HepG2 (cell line): Measurements from ENCODE around the gene U2AF2. TPM values are rescaled to one million over a fixed set of nuclear protein-coding genes. Genes with fewer than 3 reads are reported as not detected.

Source experiments
- ATAC-seq: fragments of 200-7000 bp; cut with Tn5 transposase; 3 replicates; pipeline ENCODE4 v1.9.1; 2020; ENCODE audit warnings: mild to moderate bottlenecking, moderate library complexity
- BruUV-seq: library from RNA; stranded (reverse); fragments of 400-500 nt; replicated peaks from 2 replicates; lab custom pipeline; 2021; lab: Mats Ljungman, UMichigan
- CTCF ChIA-PET: fragments of 300-600 bp; formaldehyde crosslinking; extraction: SDS; loops from one replicate; lab custom pipeline; 2021; ENCODE audit warnings: low total read pairs, inconsistent platforms, low intra/inter-chr PET ratio; lab: Yijun Ruan, JAX
- POLR2A ChIA-PET: fragments of 350-600 bp; sonication (Branson Sonifier 250); formaldehyde crosslinking; loops from one replicate; lab custom pipeline; 2020; ENCODE audit warnings: antibody characterized with exemption, inconsistent platforms; lab: Yijun Ruan, JAX
- DNase-seq: peaks from one replicate; pipeline ENCODE4 v3.0.0-alpha.2; 2015; ENCODE audit warnings: low spot score
- FAIRE-seq: peaks from 3 replicates; lab custom pipeline; 2011; peaks lifted over from hg19 to GRCh38; lab: Jason Lieb, UNC
- H2AFZ ChIP-seq: one replicate; pipeline ENCODE4 v1.6.1; 2011; ENCODE audit warnings: low read length, inconsistent platforms
- H3K27ac ChIP-seq: fragments of 300-600 bp; 3 replicates; pipeline ENCODE4 v1.8.0; 2011; ENCODE audit warnings: mixed run types, mild to moderate bottlenecking, mixed read lengths, low read length, inconsistent platforms; ENCODE audit not compliant: insufficient read depth; ENCODE audit errors: extremely low read length
- H3K27me3 ChIP-seq, 2 experiments: fragments of 200-600 bp in 1 of 2; 2 replicates in 1 of 2; 3 replicates in 1 of 2; pipeline versions ENCODE4 v1.6.0 to v1.8.0; 2011; ENCODE audit warnings: low read length in 2 of 2, mild to moderate bottlenecking in 2 of 2, moderate library complexity in 2 of 2, inconsistent platforms in 1 of 2; ENCODE audit not compliant: insufficient read depth in 2 of 2, control insufficient read depth in 1 of 2
- H3K36me3 ChIP-seq, 2 experiments: fragments of 200-600 bp in 1 of 2; replicated peaks in 1 of 2; 2 replicates in 1 of 2; 3 replicates in 1 of 2; pipeline versions ENCODE4 v1.5.1 to v1.8.0; 2011; ENCODE audit warnings: low read length in 2 of 2, inconsistent platforms in 1 of 2; ENCODE audit not compliant: insufficient read depth in 2 of 2, control insufficient read depth in 1 of 2
- H3K4me1 ChIP-seq: 2 replicates; pipeline ENCODE4 v1.5.1; 2012; ENCODE audit warnings: low read length, inconsistent platforms; ENCODE audit not compliant: insufficient read depth
- H3K4me2 ChIP-seq: 2 replicates; pipeline ENCODE4 v1.6.0; 2011; ENCODE audit warnings: low read depth, low read length, inconsistent platforms
- H3K4me3 ChIP-seq, 3 experiments: fragments of 200-600 bp in 1 of 3; sonication (generic), shearing (Covaris generic) in 1 of 3; replicated peaks in 1 of 3; 2 replicates each; pipeline ENCODE4 v1.5.1; 2011 to 2016; ENCODE audit warnings: low read length in 3 of 3, inconsistent platforms in 2 of 3, low read depth in 2 of 3, mild to moderate bottlenecking in 2 of 3, control low read depth in 1 of 3, mixed read lengths in 1 of 3; ENCODE audit not compliant: insufficient read depth in 1 of 3
- H3K79me2 ChIP-seq: one replicate; pipeline ENCODE4 v1.6.1; 2011; ENCODE audit warnings: low read length, inconsistent platforms; ENCODE audit not compliant: insufficient read depth
- H3K9ac ChIP-seq: 2 replicates; pipeline ENCODE4 v1.6.0; 2011; ENCODE audit warnings: mild to moderate bottlenecking, low read depth, low read length, inconsistent platforms; ENCODE audit not compliant: insufficient read depth
- H3K9me3 ChIP-seq: 2 replicates; pipeline ENCODE4 v1.5.1; 2012; ENCODE audit warnings: mild to moderate bottlenecking, low read length
- H4K20me1 ChIP-seq: 2 replicates; pipeline ENCODE4 v1.6.0; 2011; ENCODE audit warnings: inconsistent platforms, mild to moderate bottlenecking, low read length, moderate library complexity; ENCODE audit not compliant: insufficient read depth
- LCORL ChIP-seq, 2 experiments: fragments of 450-650 bp in 1 of 2; sonication (generic) in 1 of 2; formaldehyde crosslinking in 1 of 2; IDR thresholded peaks; 2 replicates each; pipeline versions ENCODE4 v1.5.0 to v1.6.1; 2017 to 2020; ENCODE audit warnings: antibody characterized with exemption in 1 of 2, missing genetic modification reagents in 1 of 2
- ZBTB7B ChIP-seq: sonication (generic); formaldehyde crosslinking; IDR thresholded peaks from 2 replicates; pipeline ENCODE4 v1.4.0; 2020; ENCODE audit warnings: missing genetic modification reagents
- ZNF770 ChIP-seq: sonication (generic); formaldehyde crosslinking; IDR thresholded peaks from 2 replicates; pipeline ENCODE4 v1.5.0; 2020; ENCODE audit warnings: mild to moderate bottlenecking, missing genetic modification reagents
- whole genome bisulfite sequencing: methylation state at CpG from one replicate; pipeline ENCODE4 v1.1.6; 2017; ENCODE audit warnings: low lambda C conversion rate; 5-methylcytosine and 5-hydroxymethylcytosine counted together
- in situ Hi-C: cut with HindIII; loops from 2 replicates; pipeline ENCODE4 v1.10.0; 2017; ENCODE audit warnings: low pct_unique_long_range_greater_than_20kb; ENCODE audit not compliant: extremely low pct_ligation_motif_present
- intact Hi-C: fragments of 100-400 bp; cut with micrococcal nuclease; formaldehyde crosslinking; loops from one replicate; pipeline ENCODE4 v1.10.0; 2022; ENCODE audit not compliant: unreplicated experiment
- polyA plus RNA-seq, 8 experiments: library from polyadenylated mRNA; depleted of rRNA in 3 of 8; stranded (reverse) in 7 of 8; unstranded in 1 of 8; fragments of >200 nt; fragmentation: Illumina TruSeq in 4 of 8; extraction: Trizol in 4 of 8; gene quantifications; 2 replicates each; pipeline versions ENCODE4 v1.2.1 to v1.2.3, GENCODE V29; 2011 to 2016; ENCODE audit warnings: low read depth in 4 of 8, missing spikeins in 1 of 8, mixed read lengths in 1 of 8; ENCODE audit not compliant: insufficient read depth in 1 of 8
- total RNA-seq, 5 experiments: library from RNA; depleted of rRNA; stranded (reverse); fragments of >200 nt; fragmentation: Illumina TruSeq; extraction: Trizol; gene quantifications; 2 replicates each; pipeline ENCODE4 v1.2.3, GENCODE V29; 2016; ENCODE audit warnings: low read depth in 1 of 5
- TF ChIP-seq, protein P1 (sequence below): sonication (generic); formaldehyde crosslinking; IDR thresholded peaks from 2 replicates; pipeline ENCODE4; 2020; ENCODE audit warnings: missing genetic modification reagents, mild to moderate bottlenecking, borderline replicate concordance
- TF ChIP-seq, protein P2 (sequence below): sonication (generic); formaldehyde crosslinking; IDR thresholded peaks from 2 replicates; pipeline ENCODE4 v1.4.0; 2020; ENCODE audit warnings: missing genetic modification reagents

The U2AF2 gene
- total and polyA plus RNA-seq, 2 of the 13 experiments (the other 11 are each of a cell fraction or from before 2014, with no cell fraction given), result 84.3 to 124 TPM

DNA sequence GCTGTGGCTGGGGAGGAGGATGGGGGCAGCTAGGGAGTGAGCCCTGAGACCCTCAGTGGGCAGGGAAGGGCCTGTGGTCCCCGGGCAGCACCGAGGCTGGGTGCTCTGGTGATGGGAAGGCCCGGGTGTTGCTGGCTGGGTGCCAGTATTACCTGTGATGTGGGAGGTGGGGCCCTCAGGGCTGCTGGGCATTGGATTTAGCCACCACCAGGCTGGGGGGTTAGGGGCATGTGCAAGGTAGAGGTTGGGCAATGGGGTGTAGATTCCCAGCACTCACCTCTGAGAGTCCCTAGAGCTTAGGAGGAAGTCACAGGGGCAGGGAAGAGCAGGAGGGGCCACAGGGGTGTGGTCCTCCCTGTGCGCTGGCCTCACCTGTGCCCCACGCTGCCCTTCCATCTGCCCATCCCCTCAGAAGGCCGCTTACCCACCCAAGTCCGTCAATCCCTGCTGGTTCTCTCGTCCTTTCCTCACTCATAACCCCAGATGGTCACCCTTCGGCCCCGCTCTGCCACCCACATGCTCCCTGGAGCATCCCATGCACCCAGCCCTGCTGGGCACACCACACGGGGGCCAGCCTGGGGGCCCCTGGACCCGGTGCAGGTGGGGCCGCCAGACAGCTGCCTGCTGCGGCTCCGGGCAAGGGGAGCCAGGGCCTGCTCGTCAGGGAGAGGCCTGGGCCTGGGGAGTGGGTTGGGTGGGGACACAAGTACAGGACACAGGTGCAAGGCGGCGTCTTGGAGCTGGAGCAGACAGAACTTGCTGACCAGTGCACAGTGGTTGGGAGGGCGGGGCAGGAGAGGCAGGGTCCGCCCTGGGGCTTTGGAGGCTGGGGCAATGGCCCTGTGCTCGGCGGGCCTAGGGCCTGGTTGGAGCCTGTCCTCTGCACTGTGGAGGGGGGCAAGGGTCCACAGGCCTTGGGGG is 32.7 kb downstream of the U2AF2 start:
- Histone ChIP-seq H3K9ac (no peak overlapping the region), H3K79me2 (peaks cover 25% of the 10 kb centered on the region), H3K4me2 (no peak overlapping the region), H3K4me3 (no peak overlapping the region), H3K9me3 (no peaks in the 10 kb centered on the region), H3K27ac (no peak overlapping the region), H3K4me1 (peaks cover 48% of the 10 kb centered on the region), H3K36me3 (peaks cover 21 to 54% of the 10 kb centered on the region in 2 experiments), H4K20me1 (no peaks in the 10 kb centered on the region), H3K27me3 (no peaks in the 10 kb centered on the region), H2AFZ (no peak overlapping the region)
- in situ Hi-C loops (no loop called here), intact Hi-C loops (no loop called here)
- DNase-seq (no peak), FAIRE-seq (no peak), ATAC-seq (no peak)
- TF ChIP-seq ZNF770 (CRISPR knock-in tag) (no peak), LCORL (IDR thresholded peaks at IDR 0.05) (peak; percentile 47; the same call in 1 of the 2 replicates), LCORL (CRISPR knock-in tag; IDR thresholded peaks at IDR 0.05) (no peak), ZBTB7B (CRISPR knock-in tag) (no peak)
- TF ChIP-seq, protein P1, sequence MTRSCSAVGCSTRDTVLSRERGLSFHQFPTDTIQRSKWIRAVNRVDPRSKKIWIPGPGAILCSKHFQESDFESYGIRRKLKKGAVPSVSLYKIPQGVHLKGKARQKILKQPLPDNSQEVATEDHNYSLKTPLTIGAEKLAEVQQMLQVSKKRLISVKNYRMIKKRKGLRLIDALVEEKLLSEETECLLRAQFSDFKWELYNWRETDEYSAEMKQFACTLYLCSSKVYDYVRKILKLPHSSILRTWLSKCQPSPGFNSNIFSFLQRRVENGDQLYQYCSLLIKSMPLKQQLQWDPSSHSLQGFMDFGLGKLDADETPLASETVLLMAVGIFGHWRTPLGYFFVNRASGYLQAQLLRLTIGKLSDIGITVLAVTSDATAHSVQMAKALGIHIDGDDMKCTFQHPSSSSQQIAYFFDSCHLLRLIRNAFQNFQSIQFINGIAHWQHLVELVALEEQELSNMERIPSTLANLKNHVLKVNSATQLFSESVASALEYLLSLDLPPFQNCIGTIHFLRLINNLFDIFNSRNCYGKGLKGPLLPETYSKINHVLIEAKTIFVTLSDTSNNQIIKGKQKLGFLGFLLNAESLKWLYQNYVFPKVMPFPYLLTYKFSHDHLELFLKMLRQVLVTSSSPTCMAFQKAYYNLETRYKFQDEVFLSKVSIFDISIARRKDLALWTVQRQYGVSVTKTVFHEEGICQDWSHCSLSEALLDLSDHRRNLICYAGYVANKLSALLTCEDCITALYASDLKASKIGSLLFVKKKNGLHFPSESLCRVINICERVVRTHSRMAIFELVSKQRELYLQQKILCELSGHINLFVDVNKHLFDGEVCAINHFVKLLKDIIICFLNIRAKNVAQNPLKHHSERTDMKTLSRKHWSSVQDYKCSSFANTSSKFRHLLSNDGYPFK (CRISPR knock-in tag), result no peak
- TF ChIP-seq, protein P2, sequence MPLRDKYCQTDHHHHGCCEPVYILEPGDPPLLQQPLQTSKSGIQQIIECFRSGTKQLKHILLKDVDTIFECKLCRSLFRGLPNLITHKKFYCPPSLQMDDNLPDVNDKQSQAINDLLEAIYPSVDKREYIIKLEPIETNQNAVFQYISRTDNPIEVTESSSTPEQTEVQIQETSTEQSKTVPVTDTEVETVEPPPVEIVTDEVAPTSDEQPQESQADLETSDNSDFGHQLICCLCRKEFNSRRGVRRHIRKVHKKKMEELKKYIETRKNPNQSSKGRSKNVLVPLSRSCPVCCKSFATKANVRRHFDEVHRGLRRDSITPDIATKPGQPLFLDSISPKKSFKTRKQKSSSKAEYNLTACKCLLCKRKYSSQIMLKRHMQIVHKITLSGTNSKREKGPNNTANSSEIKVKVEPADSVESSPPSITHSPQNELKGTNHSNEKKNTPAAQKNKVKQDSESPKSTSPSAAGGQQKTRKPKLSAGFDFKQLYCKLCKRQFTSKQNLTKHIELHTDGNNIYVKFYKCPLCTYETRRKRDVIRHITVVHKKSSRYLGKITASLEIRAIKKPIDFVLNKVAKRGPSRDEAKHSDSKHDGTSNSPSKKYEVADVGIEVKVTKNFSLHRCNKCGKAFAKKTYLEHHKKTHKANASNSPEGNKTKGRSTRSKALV (CRISPR knock-in tag), result no peak
- ChIA-PET CTCF (no interaction called here), POLR2A (no interaction called here)
- WGBS, result 92% methylated on average over 19 of the region's 22 CpGs
- no TSS peak for BruUV-seq
